ENCODE data around the gene UGT2B10.

DNA sequence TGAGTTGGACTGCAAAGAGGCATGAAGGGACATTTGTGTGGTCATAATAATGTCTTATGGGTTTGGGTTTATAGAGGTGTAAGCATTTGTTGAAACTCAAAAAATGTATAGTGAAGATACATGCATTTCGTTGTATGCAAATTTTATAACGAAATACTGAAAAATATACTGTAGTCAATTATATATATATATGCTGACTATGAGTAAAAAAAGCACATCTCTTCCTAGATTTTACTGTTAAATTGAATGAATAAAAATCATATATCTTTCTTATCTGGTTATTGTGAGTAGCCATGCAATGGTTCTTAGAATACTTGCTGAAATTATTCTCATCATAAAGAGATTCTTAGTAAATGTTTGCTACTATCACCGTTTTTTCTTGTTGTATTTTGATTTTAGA, 34.5 kb downstream of the UGT2B10 start:
- TF ChIP-seq, protein P1, sequence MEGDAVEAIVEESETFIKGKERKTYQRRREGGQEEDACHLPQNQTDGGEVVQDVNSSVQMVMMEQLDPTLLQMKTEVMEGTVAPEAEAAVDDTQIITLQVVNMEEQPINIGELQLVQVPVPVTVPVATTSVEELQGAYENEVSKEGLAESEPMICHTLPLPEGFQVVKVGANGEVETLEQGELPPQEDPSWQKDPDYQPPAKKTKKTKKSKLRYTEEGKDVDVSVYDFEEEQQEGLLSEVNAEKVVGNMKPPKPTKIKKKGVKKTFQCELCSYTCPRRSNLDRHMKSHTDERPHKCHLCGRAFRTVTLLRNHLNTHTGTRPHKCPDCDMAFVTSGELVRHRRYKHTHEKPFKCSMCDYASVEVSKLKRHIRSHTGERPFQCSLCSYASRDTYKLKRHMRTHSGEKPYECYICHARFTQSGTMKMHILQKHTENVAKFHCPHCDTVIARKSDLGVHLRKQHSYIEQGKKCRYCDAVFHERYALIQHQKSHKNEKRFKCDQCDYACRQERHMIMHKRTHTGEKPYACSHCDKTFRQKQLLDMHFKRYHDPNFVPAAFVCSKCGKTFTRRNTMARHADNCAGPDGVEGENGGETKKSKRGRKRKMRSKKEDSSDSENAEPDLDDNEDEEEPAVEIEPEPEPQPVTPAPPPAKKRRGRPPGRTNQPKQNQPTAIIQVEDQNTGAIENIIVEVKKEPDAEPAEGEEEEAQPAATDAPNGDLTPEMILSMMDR (IDR thresholded peaks at IDR 0.05; ENCODE audit: poor library complexity, severe bottlenecking) = no peak
- TF ChIP-seq POLR2AphosphoS5 (IDR thresholded peaks at IDR 0.05) (no peak), EP300 (conservative IDR thresholded peaks at IDR 0.05; ENCODE audit: poor library complexity, severe bottlenecking) (no peak), SMC3 (conservative IDR thresholded peaks at IDR 0.05; ENCODE audit: poor library complexity) (no peak), TAF1 (IDR thresholded peaks at IDR 0.05; ENCODE audit: low read depth) (no peak), EZH2 (IDR thresholded peaks at IDR 0.05; ENCODE audit: borderline replicate concordance, insufficient read depth, low read length, poor library complexity, severe bottlenecking) (no peak), RAD21 (conservative IDR thresholded peaks at IDR 0.05) (no peak), MXI1 (conservative IDR thresholded peaks at IDR 0.05; ENCODE audit: poor library complexity, severe bottlenecking) (no peak)
- TF ChIP-seq, protein P2, sequence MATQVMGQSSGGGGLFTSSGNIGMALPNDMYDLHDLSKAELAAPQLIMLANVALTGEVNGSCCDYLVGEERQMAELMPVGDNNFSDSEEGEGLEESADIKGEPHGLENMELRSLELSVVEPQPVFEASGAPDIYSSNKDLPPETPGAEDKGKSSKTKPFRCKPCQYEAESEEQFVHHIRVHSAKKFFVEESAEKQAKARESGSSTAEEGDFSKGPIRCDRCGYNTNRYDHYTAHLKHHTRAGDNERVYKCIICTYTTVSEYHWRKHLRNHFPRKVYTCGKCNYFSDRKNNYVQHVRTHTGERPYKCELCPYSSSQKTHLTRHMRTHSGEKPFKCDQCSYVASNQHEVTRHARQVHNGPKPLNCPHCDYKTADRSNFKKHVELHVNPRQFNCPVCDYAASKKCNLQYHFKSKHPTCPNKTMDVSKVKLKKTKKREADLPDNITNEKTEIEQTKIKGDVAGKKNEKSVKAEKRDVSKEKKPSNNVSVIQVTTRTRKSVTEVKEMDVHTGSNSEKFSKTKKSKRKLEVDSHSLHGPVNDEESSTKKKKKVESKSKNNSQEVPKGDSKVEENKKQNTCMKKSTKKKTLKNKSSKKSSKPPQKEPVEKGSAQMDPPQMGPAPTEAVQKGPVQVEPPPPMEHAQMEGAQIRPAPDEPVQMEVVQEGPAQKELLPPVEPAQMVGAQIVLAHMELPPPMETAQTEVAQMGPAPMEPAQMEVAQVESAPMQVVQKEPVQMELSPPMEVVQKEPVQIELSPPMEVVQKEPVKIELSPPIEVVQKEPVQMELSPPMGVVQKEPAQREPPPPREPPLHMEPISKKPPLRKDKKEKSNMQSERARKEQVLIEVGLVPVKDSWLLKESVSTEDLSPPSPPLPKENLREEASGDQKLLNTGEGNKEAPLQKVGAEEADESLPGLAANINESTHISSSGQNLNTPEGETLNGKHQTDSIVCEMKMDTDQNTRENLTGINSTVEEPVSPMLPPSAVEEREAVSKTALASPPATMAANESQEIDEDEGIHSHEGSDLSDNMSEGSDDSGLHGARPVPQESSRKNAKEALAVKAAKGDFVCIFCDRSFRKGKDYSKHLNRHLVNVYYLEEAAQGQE (IDR thresholded peaks at IDR 0.05; ENCODE audit: borderline replicate concordance) = no peak
